Measurements from ENCODE around the gene SCN9A.
"Not testable (repeated sequence)": the region's sequence is repeated elsewhere in the genome, so short reads cannot be mapped to it uniquely, and the experiment has no call there.

DNA sequence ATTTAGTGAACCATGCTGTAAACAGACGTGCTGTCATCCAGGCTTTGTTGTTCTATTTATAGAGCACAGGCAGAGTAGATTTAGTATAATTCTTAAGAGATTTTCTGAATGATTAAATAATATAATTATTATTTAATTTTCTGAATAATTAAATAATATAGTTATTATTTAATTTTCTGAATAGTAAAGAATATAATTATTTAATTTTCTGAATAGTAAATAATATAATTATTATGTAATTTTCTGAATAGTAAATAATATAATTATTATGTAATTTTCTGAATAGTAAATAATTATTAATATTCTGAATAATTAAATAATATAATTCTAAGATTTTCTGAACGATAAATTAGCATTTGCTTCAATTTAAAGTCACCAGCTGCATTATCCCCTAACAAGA is 62.9 kb downstream of the SCN9A start:
- TF ChIP-seq, protein P1, sequence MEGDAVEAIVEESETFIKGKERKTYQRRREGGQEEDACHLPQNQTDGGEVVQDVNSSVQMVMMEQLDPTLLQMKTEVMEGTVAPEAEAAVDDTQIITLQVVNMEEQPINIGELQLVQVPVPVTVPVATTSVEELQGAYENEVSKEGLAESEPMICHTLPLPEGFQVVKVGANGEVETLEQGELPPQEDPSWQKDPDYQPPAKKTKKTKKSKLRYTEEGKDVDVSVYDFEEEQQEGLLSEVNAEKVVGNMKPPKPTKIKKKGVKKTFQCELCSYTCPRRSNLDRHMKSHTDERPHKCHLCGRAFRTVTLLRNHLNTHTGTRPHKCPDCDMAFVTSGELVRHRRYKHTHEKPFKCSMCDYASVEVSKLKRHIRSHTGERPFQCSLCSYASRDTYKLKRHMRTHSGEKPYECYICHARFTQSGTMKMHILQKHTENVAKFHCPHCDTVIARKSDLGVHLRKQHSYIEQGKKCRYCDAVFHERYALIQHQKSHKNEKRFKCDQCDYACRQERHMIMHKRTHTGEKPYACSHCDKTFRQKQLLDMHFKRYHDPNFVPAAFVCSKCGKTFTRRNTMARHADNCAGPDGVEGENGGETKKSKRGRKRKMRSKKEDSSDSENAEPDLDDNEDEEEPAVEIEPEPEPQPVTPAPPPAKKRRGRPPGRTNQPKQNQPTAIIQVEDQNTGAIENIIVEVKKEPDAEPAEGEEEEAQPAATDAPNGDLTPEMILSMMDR (IDR thresholded peaks at IDR 0.05; ENCODE audit: low read depth, low read length, poor library complexity, severe bottlenecking), result not testable (repeated sequence)
- TF ChIP-seq EZH2phosphoT487 (IDR thresholded peaks at IDR 0.05; ENCODE audit: borderline replicate concordance, low read length), result not testable (repeated sequence)
